Fibroblast of the aortic adventitia (primary cell): ENCODE measurements around the gene SLC36A4. TPM values are rescaled to one million over a fixed set of nuclear protein-coding genes. Genes with fewer than 3 reads are reported as not detected.
"Not testable (repeated sequence)": the region's sequence is repeated elsewhere in the genome, so short reads cannot be mapped to it uniquely, and the experiment has no call there.

Experiments
- DNase-seq: peaks from one replicate; pipeline ENCODE4 v3.0.0-alpha.2; 2010; ENCODE audit warnings: low read depth
- H3K4me3 ChIP-seq: 2 replicates; pipeline ENCODE4 v1.5.1; 2011; ENCODE audit warnings: low read depth, mild to moderate bottlenecking, control low read depth, low read length, moderate library complexity
- CTCF ChIP-seq: IDR thresholded peaks from 2 replicates; pipeline ENCODE4 v1.5.1; 2011; ENCODE audit warnings: mild to moderate bottlenecking, low read length, control low read depth, inconsistent platforms; ENCODE audit not compliant: insufficient read depth
- total RNA-seq: library from RNA; depleted of rRNA; stranded (reverse); fragments of >200 nt; gene quantifications from 2 replicates; pipeline ENCODE4 v1.2.3, GENCODE V29; 2012; ENCODE audit warnings: low replicate concordance

The SLC36A4 gene
- 7.1 and 24.8 TPM in 2 replicates for total RNA-seq

- peak within 1 kb of the TSS; percentile 82 for H3K4me3 ChIP-seq
- peak; percentile 96 for DNase-seq
- TF ChIP-seq CTCF: no peak
These were observed at the start of gene SLC36A4 for GRCh38 chr11:93197380-93198214. Gene SLC36A4 (minus strand): TSS chr11:93197991. CDS start chr11:93197832, 159 bp downstream.

GRCh38 chr11:93246790-93247189, 49.0 kb upstream of the SLC36A4 start:
- H3K4me3 ChIP-seq, DNase-seq: not testable (repeated sequence)

GRCh38 chr11:93244018-93244417, 46.2 kb upstream of the SLC36A4 start:
- H3K4me3 ChIP-seq: no peak overlapping the region
- no peak for DNase-seq
- TF ChIP-seq CTCF: no peak

- DNase-seq: no peak
- TF ChIP-seq CTCF: no peak
These were observed 42.2 kb upstream of the SLC36A4 start for GRCh38 chr11:93239966-93240365.

GRCh38 chr11:93238956-93239355, 41.2 kb upstream of the SLC36A4 start:
- DNase-seq: no peak
- TF ChIP-seq CTCF: no peak

More at GRCh38 chr11:93239966-93240365, 42.2 kb upstream of the SLC36A4 start:
- H3K4me3 ChIP-seq: no peak overlapping the region

GRCh38 chr11:93236741-93237675, 39.2 kb upstream of the SLC36A4 start:
- peak; percentile 40 for DNase-seq

More at GRCh38 chr11:93238956-93239355, 41.2 kb upstream of the SLC36A4 start:
- no peak overlapping the region for H3K4me3 ChIP-seq

More at GRCh38 chr11:93236741-93237675, 39.2 kb upstream of the SLC36A4 start:
- TF ChIP-seq CTCF: peak; percentile 66
- no peak overlapping the region for H3K4me3 ChIP-seq
